ENCODE data around the gene ADORA2A.
A peak's percentile ranks its signal among the peaks of the same experiment; 100 is the strongest.

The ADORA2A gene

GRCh38 chr22:24419475-24419850, 7.9 kb upstream of the ADORA2A start:
- DNase-seq: no peak

GRCh38 chr22:24420072-24420976, 7.1 kb upstream of the ADORA2A start:
- DNase-seq: no peak

DNA sequence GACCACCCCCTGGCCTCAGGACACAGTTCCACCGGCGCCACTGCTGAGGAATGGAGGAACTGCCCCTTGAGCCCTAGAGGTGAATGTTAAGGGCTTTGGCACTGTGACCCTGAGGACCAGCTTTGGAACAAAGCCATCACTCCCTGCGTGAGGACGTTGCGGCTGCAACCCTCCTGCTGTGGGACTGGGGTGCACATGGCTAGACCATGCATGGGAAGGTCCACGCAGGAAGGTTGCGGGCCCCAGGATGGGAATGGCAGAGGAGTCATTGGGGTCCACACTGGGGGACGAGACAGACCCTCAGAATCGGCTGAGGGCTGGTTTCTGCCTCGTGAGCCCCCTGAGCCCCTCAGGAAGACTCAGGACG, 6.4 kb upstream of the ADORA2A start:
- DNase-seq: no peak

DNA sequence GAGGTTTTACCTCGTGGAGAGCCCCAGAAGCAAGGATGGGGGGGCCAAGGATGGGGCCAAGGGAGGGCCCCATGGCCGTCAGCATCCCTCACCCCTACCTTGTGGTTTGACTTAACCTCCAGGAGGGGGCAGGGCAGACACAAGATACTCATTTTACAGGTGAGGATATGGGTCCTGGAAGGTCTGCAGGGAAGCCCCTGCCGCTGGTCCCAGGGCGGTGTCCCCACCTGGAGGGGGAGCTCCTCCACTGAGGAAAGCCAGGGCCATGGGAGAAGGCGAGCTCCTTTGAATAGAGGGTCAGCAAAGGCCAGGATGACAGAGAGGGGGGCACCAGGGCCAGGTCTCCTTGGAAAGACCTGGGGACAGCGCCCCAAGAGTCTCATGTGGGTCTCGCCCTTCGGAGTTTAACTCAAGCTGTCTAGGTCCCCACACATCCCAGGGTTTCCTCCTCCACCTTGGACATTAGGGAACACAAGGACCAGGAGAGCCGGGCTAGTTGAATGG, 5.9 kb upstream of the ADORA2A start:
- no peak for DNase-seq

DNA sequence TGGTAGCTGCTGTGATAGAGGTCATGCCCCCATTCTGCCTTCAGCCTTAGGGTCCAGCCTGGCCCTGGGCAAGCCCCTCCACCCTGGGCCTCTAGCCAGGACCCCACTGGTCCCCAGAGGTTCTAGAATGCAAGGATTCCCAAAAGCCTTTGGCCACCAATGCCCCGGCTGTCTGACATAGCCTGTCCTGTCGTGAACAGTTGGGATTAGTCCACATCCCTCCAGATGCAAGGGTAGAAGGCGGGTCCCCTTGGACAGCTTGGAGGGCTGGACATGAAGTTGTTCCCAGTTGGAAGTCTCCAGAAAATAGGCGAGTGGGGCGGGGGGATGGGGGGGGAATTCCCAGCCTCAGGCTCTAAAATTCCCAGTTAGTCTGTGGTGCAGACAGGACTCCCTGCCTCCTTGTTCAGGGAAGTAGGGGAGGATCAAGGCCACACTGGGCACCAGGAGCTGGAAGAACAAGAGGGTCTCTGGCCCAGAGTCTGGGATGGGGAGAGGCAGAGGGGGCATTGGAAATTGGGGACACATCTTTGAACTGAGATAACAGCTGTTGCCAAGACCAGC, 5.2 kb upstream of the ADORA2A start:
- no peak for DNase-seq

- DNase-seq: peak; percentile 29
These were observed 3.8 kb upstream of the ADORA2A start for GRCh38 chr22:24423519-24424000.

DNA sequence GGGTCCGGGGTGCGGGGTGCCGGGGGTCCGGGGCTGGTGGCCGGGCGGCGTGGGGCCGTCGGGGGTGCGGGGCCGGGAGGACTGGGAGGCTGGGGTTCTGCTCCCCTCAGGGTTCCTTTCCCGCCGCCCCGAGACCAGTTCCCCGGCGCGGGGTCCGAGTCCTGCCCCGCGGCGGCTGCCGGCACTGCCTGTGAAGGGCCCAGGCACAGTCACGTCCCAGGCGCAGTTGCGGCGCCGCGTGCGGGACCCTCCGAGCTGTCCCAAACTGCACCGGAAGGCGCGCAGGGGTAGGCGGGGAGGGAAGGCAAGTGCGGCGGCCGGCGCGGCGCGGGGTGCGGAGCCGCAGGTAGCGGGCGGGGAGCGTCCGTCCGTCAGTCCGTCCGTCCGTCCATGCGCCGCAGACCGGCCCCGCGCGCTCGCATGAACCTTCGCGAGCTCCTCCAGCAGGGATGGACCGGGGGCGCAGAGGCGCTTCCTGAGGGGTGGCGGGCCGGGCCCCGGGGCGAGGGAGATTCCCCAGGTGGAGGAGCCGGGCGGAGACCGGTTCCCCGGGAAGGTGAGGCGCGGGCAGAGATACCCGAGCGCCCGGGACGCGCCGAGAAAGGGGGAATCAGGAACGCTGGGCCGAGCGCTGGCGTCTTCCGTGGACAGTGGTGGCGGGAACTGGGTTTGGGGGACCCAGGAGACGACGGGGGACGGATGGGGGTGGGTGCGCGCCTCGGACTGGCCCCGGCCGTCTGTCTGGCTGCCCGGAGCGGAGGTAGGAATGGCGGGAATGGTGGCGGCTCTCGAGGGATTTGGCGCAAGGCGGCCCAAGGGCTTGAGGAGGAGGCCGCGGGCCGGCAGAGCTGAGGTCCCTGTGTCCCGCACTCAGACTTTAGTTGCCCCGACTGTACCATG, 3.1 kb upstream of the ADORA2A start:
- no peak for DNase-seq

DNA sequence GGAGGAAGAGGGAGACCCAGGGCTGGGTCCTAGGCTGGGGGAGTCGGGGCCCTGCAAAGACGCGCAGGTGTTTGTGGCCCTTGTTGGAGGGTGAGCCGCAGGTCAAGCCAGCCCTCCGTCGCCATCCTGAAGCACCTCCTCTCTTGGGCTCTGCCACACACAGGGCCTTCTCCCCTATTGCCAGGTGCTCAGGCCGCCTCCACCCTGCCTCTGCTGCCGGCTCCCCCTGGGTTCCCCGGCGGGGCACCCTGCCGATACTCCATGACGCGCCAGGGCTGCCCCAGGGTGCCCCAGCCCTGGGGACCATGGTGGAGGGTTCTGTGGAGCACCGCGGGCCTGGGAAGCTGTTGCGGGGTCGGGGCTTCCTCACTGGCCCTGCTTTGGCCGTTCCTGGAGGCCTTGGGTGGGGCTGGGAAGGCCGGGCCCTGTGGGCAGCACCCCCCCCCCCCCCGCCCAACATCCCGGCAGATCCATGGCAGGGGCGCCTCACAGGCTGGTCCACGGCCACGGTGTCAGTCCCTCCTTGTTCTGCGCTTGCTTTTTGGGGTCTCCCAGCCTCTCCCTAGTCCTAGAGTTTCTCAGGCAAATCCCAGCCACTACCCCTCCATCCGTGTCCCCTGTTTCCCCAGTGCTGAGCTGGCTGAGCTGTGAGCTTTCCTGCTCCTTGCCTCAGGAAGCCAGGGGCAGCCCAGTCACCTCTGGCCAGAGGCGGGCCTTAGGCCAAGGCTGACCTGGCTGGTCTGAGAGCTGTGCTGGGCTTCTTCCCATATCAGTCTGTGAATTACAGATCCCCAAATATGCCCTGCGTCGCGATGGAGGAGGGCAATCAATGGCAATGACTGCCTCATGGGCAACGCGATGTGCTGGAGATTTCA, 2.3 kb upstream of the ADORA2A start:
- DNase-seq: no peak

- DNase-seq: no peak
These were observed 963 bp upstream of the ADORA2A start for GRCh38 chr22:24426436-24426835.

- no peak for DNase-seq
These were observed 424 bp upstream of the ADORA2A start for GRCh38 chr22:24426851-24427499.

DNA sequence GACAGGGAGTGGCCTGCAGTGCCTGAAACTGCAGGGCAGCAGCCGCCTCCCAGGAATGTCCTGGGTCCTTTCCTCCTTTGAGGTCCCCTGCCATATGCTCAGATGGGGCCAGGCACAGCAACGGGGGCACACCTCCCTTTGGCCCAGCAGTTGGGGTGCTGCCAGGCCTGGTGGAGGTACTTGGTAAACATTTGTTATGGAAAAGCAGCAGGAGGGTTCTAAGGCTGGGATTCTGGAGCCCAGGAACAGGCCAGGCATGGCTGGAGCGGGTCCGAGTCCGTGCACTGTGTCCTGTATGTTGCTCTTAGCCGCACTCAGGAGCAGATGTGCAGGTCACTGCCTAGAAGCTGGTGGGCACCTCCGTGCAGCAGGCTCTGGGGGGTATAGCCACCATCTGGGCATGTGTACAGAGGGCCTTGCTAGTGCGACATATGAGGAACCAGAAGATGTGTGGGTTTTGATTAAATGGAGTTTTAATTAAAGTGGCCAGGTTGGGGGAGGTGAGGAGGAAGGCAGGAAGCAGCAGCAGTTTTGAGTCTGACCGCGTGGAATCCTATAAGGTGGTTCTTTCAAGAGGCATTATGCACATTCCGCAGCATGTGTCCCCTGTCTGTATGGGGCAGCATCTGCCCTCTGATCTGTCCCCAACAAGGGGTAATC, 1.5 kb downstream of the ADORA2A start:
- DNase-seq: no peak

DNA sequence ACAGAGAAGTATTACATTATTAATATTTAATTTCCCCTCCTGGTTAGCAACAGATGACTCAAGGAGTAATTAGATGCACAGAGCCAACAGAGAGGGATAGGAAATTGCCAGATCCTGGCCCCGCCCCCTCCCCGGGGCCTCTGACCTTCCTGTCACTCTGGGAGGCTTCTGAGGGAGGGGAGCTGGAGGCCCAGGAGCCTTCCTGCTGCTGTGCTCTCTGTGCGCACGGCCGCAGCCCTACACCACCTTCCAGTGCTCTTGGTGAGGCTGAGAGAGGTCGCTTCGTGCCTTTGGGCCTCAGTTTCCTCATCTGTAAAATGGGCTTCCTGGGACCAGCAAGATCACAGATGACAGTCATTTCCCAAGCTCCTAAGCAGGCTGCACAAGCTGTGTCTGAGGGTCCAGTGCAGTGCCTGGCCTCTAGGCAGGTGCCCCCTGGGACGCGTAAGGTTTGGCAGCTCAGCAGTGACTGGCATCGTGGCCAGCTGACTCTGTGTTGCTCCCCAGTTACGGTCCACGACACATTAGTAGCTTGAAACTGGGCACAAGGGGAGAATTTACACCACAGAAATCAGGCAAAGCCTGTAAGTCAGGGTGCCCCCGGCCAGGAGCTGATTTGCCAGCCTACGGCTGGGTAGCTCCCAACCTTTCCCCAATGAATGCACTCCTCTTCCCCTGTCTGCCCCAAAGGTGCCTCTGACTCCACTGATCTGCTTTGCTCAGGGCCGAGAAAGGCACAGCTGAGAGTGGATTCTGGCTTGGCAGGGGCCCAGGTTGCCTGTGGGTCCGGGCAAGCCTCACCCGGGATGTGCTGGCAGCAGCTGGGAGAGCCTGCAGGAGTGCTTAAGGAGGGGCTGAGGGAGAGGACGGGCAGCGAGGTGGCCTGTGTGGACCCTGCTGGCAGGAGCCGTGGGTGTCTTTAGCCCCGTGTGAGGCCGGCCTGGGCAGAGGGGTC, 2.3 kb downstream of the ADORA2A start:
- no peak for DNase-seq

DNA sequence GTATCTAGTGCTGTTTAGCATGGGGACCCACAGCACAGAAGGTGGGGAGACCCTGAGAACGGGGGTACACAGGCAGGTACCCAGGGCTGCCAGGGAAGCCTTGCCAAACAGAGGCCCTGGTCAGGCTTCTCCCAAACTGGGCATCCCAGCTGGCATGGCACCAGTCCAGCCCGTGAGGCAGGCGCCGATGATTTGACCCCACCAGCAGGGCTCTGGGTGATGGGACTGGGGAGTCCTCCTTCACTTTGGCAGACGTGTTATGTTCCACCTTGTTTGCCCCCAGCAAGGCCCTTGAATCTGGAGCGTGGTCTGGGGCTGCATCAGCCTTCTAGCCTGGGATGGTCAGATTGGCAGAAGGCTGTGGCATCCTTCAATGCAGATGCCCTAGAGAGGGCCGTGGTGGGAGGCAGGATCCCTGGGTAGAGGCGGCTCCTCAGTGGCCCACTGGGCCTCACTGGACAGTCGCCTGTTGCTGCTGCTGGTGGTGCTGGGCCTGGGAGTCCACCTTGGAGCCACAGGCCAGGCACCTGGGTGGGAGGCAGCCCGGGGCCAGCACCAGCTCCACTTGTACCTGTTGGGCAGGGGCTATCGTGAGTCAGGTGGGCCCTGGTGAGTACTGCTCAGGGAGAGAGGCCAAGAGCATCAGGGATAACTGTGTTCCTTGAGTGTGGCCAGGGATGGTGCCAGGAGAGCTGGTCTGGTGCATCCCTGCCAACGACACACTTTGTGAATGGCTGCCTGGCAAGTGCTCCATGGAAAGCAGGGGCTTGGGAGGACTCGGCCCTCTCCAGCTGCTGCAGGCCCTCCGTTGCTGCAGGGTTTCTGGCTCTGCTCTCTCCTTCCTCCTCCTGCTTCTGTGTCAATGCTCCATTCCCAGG, 3.3 kb downstream of the ADORA2A start:
- no peak for DNase-seq

- no peak for DNase-seq
These were observed 4.1 kb downstream of the ADORA2A start for GRCh38 chr22:24431309-24432034.

DNA sequence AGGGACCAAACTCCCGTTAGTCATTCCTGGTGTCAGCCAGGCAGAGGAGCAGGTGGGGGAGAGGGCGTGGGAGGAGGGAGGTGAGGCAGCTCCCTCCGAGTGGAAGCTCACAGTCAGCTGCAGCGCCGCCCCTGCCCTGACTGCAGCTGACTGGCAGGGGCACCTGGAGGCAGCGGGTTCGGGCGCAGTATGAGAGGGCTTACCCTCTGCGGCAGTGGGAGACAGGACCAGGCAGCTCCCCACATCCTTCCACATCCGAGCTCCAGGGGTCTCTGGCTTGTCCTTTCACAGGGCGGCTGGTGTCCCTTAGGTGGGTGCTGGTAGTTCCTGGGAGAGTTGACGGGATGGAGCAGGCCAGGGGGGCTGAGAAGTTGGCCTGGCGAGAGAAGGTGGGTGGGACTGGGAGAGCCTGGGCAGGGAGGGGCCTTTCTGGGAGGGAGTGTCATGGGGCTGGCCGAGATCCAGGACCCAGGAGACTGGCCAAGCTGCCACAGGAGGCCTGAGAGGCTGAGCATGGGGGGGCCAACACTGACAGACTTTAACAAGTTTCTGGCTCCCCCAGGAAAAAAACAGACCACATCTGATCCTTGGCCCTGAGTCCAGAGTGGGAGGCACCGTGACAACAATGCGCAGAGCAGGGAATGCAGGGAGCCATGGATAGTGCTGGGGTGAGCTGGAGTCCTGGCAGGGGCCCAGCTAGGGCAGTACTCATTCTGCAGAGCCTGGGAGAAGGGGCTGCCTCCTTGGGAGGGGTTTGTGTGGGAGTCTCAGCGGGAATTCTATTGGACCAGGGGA, 4.9 kb downstream of the ADORA2A start:
- DNase-seq: no peak

DNA sequence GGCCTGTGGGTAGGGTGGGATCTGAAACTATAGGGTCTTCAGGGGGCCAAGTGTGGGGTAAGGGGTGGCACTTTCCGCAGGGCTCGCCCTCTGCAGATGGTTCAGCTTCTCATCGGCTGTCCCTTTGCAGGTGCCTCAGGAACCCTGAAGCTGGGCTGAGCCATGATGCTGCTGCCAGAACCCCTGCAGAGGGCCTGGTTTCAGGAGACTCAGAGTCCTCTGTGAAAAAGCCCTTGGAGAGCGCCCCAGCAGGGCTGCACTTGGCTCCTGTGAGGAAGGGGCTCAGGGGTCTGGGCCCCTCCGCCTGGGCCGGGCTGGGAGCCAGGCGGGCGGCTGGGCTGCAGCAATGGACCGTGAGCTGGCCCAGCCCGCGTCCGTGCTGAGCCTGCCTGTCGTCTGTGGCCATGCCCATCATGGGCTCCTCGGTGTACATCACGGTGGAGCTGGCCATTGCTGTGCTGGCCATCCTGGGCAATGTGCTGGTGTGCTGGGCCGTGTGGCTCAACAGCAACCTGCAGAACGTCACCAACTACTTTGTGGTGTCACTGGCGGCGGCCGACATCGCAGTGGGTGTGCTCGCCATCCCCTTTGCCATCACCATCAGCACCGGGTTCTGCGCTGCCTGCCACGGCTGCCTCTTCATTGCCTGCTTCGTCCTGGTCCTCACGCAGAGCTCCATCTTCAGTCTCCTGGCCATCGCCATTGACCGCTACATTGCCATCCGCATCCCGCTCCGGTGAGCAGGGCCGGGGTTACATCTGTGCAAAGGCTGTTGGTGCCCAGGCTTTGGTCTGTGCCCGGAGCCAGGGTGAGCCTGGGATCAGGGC, 5.8 kb downstream of the ADORA2A start:
- DNase-seq: no peak

Data from T1000 (cell line).